Fibroblast of lung (primary cell): ENCODE results near the gene FAM118A. TPM values are rescaled to one million over a fixed set of nuclear protein-coding genes. Genes with fewer than 3 reads are reported as not detected.

Experiments used
- DNase-seq, 2 donors: peaks; one replicate each; pipeline versions ENCODE4 v3.0.0 to v3.0.0-alpha.2; 2010; ENCODE audit warnings: low read depth in 2 of 2
- H2AFZ ChIP-seq: 2 replicates; pipeline ENCODE4 v1.5.1; 2012; ENCODE audit warnings: low read length, control low read depth, inconsistent platforms
- H3K27ac ChIP-seq: 2 replicates; pipeline ENCODE4 v1.5.1; 2011; ENCODE audit warnings: low read length, control low read depth; ENCODE audit not compliant: insufficient read depth
- H3K27me3 ChIP-seq: 2 replicates; pipeline ENCODE4 v1.5.1; 2011; ENCODE audit warnings: mild to moderate bottlenecking, low read length; ENCODE audit not compliant: control insufficient read depth, insufficient read depth
- H3K36me3 ChIP-seq: 2 replicates; pipeline ENCODE4 v1.5.1; 2011; ENCODE audit warnings: low read length; ENCODE audit not compliant: control insufficient read depth, insufficient read depth
- H3K4me1 ChIP-seq: 2 replicates; pipeline ENCODE4 v1.5.1; 2011; ENCODE audit warnings: low read length; ENCODE audit not compliant: control insufficient read depth, insufficient read depth; ENCODE audit errors: extremely low read depth
- H3K4me2 ChIP-seq: 2 replicates; pipeline ENCODE4 v1.5.1; 2011; ENCODE audit warnings: low read length, control low read depth; ENCODE audit not compliant: insufficient read depth; ENCODE audit errors: extremely low read depth
- H3K4me3 ChIP-seq, 4 experiments: fragments of 200-600 bp in 1 of 4; sonication (generic) in 1 of 4; replicated peaks in 1 of 4; 2 replicates each; pipeline ENCODE4 v1.5.1; 2011 to 2016; ENCODE audit warnings: low read length in 4 of 4, low read depth in 3 of 4, mild to moderate bottlenecking in 3 of 4, control low read depth in 2 of 4, inconsistent platforms in 1 of 4, mixed read lengths in 1 of 4; ENCODE audit not compliant: insufficient read depth in 1 of 4; ENCODE audit errors: control extremely low read depth in 1 of 4
- H3K79me2 ChIP-seq: 2 replicates; pipeline ENCODE4 v1.5.1; 2012; ENCODE audit warnings: mild to moderate bottlenecking, low read length, inconsistent platforms; ENCODE audit not compliant: control insufficient read depth, insufficient read depth
- H3K9ac ChIP-seq: 2 replicates; pipeline ENCODE4 v1.5.1; 2011; ENCODE audit warnings: mild to moderate bottlenecking, low read length, control low read depth; ENCODE audit not compliant: insufficient read depth
- H3K9me3 ChIP-seq: 2 replicates; pipeline ENCODE4 v1.5.1; 2012; ENCODE audit warnings: low read depth, low read length; ENCODE audit not compliant: control insufficient read depth, insufficient read depth
- H4K20me1 ChIP-seq: 2 replicates; pipeline ENCODE4 v1.5.1; 2011; ENCODE audit warnings: low read length; ENCODE audit not compliant: control insufficient read depth, insufficient read depth; ENCODE audit errors: extremely low read depth
- EZH2 ChIP-seq: IDR thresholded peaks from 2 replicates; pipeline ENCODE4 v1.5.1; 2012; ENCODE audit warnings: low read length, control low read depth, mild to moderate bottlenecking; ENCODE audit errors: missing control alignments
- polyA plus RNA-seq, 2 donors: library from polyadenylated mRNA; depleted of rRNA in 1 of 2; stranded (reverse) in 1 of 2; unstranded in 1 of 2; fragments of >200 nt; gene quantifications; 2 replicates each; pipeline ENCODE4 v1.2.1, GENCODE V29; 2011 to 2012; ENCODE audit warnings: missing spikeins in 1 of 2
- total RNA-seq: library from RNA; depleted of rRNA; stranded (reverse); fragments of >200 nt; gene quantifications from 2 replicates; pipeline ENCODE4 v1.2.1, GENCODE V29; 2014
- TF ChIP-seq, protein P1 (sequence below), 2 donors: IDR thresholded peaks in 1 of 2; conservative IDR thresholded peaks in 1 of 2; 1 replicate in 1 of 2; 2 replicates in 1 of 2; pipeline ENCODE4 v1.5.1; 2011 to 2012; ENCODE audit warnings: low read length in 2 of 2, control low read depth in 1 of 2, inconsistent platforms in 1 of 2, low read depth in 1 of 2, mild to moderate bottlenecking in 1 of 2

Gene FAM118A
- total and polyA plus RNA-seq, 2 donors (not counting 1 experiment from before 2014, with no cell fraction given), result 16.5 to 18.0 TPM

DNA sequence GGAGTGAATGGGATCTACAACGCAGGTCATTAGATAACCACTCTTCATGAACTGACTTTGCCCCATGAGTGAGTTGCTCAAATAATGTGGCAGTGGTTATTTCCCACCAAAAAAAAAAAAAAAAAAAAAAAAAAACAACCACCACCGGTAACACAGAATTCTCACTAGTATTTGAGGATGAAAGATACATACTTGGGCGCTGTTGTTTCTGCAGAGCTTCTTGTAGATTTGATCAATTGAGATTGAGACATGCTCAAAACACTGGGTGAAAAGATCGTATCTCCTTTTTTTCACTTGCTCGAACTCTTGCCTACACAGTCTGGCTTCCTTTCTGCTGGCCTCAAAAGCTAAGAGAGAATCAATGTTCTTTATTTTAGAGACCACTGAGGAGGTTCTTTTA is 44.1 kb downstream of the FAM118A start:
- Histone ChIP-seq H3K9ac (no peak overlapping the region), H2AFZ (no peak overlapping the region), H4K20me1 (no peaks in the 10 kb centered on the region), H3K36me3 (no peaks in the 10 kb centered on the region), H3K27ac (no peak overlapping the region), H3K27me3 (no peaks in the 10 kb centered on the region), H3K4me1 (no peaks in the 10 kb centered on the region), H3K4me2 (no peak overlapping the region), H3K79me2 (no peaks in the 10 kb centered on the region), H3K4me3 (no peak overlapping the region), H3K9me3 (no peaks in the 10 kb centered on the region)
- no peak for DNase-seq
- TF ChIP-seq, protein P1, sequence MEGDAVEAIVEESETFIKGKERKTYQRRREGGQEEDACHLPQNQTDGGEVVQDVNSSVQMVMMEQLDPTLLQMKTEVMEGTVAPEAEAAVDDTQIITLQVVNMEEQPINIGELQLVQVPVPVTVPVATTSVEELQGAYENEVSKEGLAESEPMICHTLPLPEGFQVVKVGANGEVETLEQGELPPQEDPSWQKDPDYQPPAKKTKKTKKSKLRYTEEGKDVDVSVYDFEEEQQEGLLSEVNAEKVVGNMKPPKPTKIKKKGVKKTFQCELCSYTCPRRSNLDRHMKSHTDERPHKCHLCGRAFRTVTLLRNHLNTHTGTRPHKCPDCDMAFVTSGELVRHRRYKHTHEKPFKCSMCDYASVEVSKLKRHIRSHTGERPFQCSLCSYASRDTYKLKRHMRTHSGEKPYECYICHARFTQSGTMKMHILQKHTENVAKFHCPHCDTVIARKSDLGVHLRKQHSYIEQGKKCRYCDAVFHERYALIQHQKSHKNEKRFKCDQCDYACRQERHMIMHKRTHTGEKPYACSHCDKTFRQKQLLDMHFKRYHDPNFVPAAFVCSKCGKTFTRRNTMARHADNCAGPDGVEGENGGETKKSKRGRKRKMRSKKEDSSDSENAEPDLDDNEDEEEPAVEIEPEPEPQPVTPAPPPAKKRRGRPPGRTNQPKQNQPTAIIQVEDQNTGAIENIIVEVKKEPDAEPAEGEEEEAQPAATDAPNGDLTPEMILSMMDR (conservative IDR thresholded peaks at IDR 0.05 in 1 of 2, IDR thresholded peaks at IDR 0.05 in 1 of 2; ENCODE audit: low read depth in 1 of 2, low read length in 2 of 2), result no peak
- no peak for TF ChIP-seq EZH2

DNA sequence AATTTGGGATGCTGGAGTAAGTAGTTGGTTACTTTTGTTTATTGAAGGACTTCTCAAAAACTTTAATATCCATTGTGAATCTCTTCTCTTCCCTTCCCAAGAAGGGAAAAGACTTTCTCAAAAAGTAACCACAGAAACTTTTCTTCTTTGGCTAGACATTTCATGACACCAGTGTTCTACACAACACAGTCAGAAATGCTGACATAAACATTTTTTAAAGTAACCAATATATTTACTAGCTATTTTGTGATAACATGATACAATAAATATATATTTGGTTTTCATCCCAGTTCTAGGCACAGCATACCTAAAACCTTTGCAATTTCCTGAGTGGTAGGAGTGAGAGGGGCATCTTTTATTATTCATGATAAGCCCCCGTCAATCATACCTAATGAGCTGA is 47.8 kb downstream of the FAM118A start:
- no peak for TF ChIP-seq EZH2
- TF ChIP-seq, protein P1 (conservative IDR thresholded peaks at IDR 0.05 in 1 of 2, IDR thresholded peaks at IDR 0.05 in 1 of 2; ENCODE audit: low read depth in 1 of 2, low read length in 2 of 2), result no peak
- H4K20me1 ChIP-seq, result no peaks in the 10 kb centered on the region
- no peak overlapping the region for H3K4me3 ChIP-seq
- no peak overlapping the region for H2AFZ ChIP-seq
- H3K27me3 ChIP-seq, result no peaks in the 10 kb centered on the region
- H3K27ac ChIP-seq, result no peak overlapping the region
- H3K4me1 ChIP-seq, result no peaks in the 10 kb centered on the region
- no peaks in the 10 kb centered on the region for H3K79me2 ChIP-seq
- H3K9ac ChIP-seq, result no peak overlapping the region
- H3K9me3 ChIP-seq, result no peaks in the 10 kb centered on the region
- no peak for DNase-seq
- H3K4me2 ChIP-seq, result no peak overlapping the region
- no peaks in the 10 kb centered on the region for H3K36me3 ChIP-seq

DNA sequence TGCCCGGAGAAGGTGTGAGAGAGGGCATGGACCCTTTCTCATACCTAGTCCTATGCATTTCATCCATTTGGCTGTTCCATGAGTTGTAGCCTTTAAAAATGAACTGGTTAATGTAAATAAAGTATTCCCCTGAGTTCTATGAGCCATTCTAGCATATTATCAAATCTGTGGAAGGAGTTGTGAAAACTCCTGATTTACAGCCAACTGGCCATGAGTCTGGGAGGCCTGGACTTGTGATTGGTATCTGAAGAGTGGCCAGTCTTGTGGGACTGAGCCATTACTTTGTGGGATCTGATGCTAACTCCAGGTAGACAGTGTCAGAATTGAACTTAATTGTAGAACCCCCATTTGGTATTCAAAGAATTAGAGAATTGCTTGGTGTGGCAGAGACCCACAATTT is 48.4 kb downstream of the FAM118A start:
- Histone ChIP-seq H3K79me2 (no peaks in the 10 kb centered on the region), H3K4me1 (no peaks in the 10 kb centered on the region), H4K20me1 (no peaks in the 10 kb centered on the region), H3K36me3 (no peaks in the 10 kb centered on the region), H2AFZ (no peak overlapping the region), H3K9ac (no peak overlapping the region), H3K9me3 (no peaks in the 10 kb centered on the region), H3K27ac (no peak overlapping the region), H3K4me2 (no peak overlapping the region), H3K27me3 (no peaks in the 10 kb centered on the region), H3K4me3 (no peak overlapping the region)
- DNase-seq, result peak in 1 of 2 donors; percentile 50
- TF ChIP-seq EZH2, result no peak
- TF ChIP-seq, protein P1 (conservative IDR thresholded peaks at IDR 0.05 in 1 of 2, IDR thresholded peaks at IDR 0.05 in 1 of 2; ENCODE audit: low read depth in 1 of 2, low read length in 2 of 2), result no peak
